Left ventricle myocardium inferior (tissue), 1 donor: ENCODE measurements around the gene GPBAR1. TPM values are rescaled to one million over a fixed set of nuclear protein-coding genes. Genes with fewer than 3 reads are reported as not detected.

Experiments used
- DNase-seq: peaks from one replicate; pipeline ENCODE4 v3.0.0-alpha.2; 2020
- H3K27ac ChIP-seq: fragments of 200-600 bp; replicated peaks from 2 replicates; pipeline ENCODE4 v1.8.0; 2021
- H3K27me3 ChIP-seq: fragments of 200-600 bp; 2 replicates; pipeline ENCODE4 v1.8.0; 2021; ENCODE audit warnings: low read depth
- H3K36me3 ChIP-seq: fragments of 200-600 bp; 2 replicates; pipeline ENCODE4 v1.8.0; 2021
- H3K4me1 ChIP-seq: fragments of 200-600 bp; 2 replicates; pipeline ENCODE4 v1.8.0; 2021
- H3K4me3 ChIP-seq: fragments of 200-600 bp; 2 replicates; pipeline ENCODE4 v1.8.0; 2021; ENCODE audit warnings: mild to moderate bottlenecking, moderate library complexity
- H3K9me3 ChIP-seq: fragments of 200-600 bp; replicated peaks from 2 replicates; pipeline ENCODE4 v1.8.0; 2021
- CTCF ChIP-seq: fragments of 200-600 bp; IDR thresholded peaks from 2 replicates; pipeline ENCODE4 v1.8.0; 2021; ENCODE audit warnings: antibody characterized with exemption, mild to moderate bottlenecking, borderline replicate concordance
- intact Hi-C: fragments of 100-400 bp; cut with micrococcal nuclease; formaldehyde crosslinking; loops from one replicate; pipeline ENCODE4 v1.11.0; 2022
- total RNA-seq: library from RNA; stranded (reverse); fragmentation: NEBNext Ultra II Directional; extraction: Animal tissue kit (Norgen Biotek cat#: 25700); gene quantifications from one replicate; pipeline ENCODE4 v1.2.1, GENCODE V29; 2021
- donor health status: DM: no; HTN: yes; CAD: no; lungs with severe emphysema.

GPBAR1 gene
- total RNA-seq, 1 donor from 2014 or later: 1.5 TPM

DNA sequence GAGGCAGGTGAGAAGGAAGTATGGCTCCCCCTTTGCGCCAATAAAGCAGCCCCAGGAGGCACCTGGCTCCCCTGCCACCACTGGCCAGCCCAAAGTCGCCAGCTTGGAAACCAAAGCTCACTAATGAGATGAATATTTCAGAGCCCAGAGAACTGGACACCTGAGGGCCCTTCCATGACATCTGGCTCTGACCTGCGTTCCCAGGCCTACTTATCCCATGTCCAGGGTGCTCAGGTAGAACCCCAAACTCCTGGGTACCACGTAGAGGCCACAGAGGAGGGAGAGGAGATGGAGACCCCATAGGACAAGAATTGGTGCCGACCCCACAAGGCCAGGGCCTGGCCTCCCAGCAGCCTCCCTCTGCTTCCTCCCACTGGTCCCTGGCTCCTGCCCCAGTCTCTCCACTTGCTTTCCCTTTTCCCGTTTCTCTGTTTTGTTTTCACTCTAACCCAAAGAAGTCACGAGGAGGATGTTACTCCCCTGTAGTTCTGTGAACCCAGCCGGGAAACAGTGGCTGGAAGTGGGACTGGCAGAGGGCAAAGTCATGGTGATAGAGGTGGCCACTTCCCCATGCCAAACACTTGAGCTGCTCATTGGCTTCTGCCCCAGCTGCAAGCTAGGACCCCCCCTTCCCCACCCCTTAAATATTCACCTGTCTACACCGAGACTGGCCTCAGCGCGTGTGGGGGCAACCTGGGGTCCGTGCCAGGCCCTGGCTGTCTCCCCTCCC is 30.7 kb downstream of the GPBAR1 start:
- intact Hi-C loops: loop anchor here (10.0 kb wide), 1 partner anchor 103 kb away; the partner anchor contains the start of gene CTDSP1
- no peak for TF ChIP-seq CTCF
- Histone ChIP-seq H3K4me3 (peak overlapping the region; percentile 93), H3K27me3 (no peaks in the 10 kb centered on the region), H3K9me3 (no peaks in the 10 kb centered on the region), H3K4me1 (peaks cover 81% of the 10 kb centered on the region), H3K27ac (peak overlapping the region; percentile 99), H3K36me3 (no peaks in the 10 kb centered on the region)
- no peak for DNase-seq

DNA sequence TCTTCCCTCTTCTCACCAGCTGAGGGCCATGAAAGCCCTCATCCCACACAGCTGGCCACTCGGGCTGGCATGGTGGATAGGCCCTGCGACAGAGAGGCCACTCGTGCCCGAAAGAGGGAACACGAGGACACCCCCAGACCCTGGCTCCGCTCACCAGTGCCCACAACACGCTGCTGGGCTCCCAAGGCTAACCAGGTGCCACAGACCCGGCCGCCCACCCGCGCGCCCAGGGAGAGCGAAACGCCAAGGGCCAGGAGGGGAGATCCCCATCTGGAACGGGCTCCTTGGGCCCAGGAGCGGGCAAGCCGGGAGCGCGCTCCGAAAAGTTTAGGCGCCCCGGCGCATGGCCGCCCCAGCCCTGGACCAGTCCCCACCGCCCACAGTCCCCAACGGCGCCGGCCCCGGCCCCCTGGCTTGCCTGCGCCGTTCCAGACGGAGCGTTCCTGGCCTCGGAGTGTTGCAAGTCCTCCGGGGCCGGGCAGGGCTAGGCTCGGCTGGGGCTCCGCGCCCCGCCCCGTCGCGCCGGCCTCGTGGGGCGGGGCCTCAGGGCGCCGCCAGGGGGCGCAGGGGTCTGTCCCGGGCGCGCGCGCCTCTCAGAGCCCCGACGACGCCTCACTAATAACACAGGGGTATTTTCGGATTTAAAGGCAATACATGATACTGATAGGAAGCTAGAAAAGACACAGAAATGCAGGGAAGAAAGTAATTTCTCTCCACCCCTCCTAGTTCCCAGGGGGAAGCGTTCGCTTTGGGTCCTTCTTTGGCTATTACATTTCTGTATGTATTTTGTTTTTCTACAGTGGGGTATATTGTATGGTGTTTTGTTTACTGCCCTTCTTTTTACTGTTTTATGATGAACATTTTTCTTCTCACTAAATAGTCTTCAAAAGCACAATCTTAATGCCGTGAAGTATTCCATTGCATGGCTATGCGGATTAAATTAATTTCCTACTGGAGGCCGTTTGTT is 31.5 kb downstream of the GPBAR1 start, which contains the start of gene TMBIM1:
TMBIM1 (minus strand) TSS at position 456 of the 967 bp plus-strand sequence. CDS start 10,362 bp downstream, outside the sequence.
- peak within 1 kb of the TSS; percentile 99 for H3K27ac ChIP-seq
- intact Hi-C loops: loop anchor here (10.0 kb wide), 1 partner anchor 102 kb away; the partner anchor contains the start of gene CTDSP1
- H3K27me3 ChIP-seq: no peaks in the 10 kb centered on the region
- peaks cover 73% of the 10 kb centered on the region for H3K4me1 ChIP-seq
- no peaks in the 10 kb centered on the region for H3K9me3 ChIP-seq
- H3K4me3 ChIP-seq: peak within 1 kb of the TSS; percentile 93
- peak; percentile 96 for TF ChIP-seq CTCF
- DNase-seq: peak; percentile 85
- no peaks in the 10 kb centered on the region for H3K36me3 ChIP-seq

- peaks cover 57% of the 10 kb centered on the region for H3K4me1 ChIP-seq
- H3K9me3 ChIP-seq: no peaks in the 10 kb centered on the region
- no peak overlapping the region for H3K4me3 ChIP-seq
- H3K27me3 ChIP-seq: no peaks in the 10 kb centered on the region
- no peaks in the 10 kb centered on the region for H3K36me3 ChIP-seq
- no peak for TF ChIP-seq CTCF
- no peak for DNase-seq
- intact Hi-C loops: loop anchor here (10.0 kb wide), 1 partner anchor 101 kb away; the partner anchor contains the start of gene CTDSP1
- no peak overlapping the region for H3K27ac ChIP-seq
Observed at GRCh38 chr2:218293715-218294429, 33.1 kb downstream of the GPBAR1 start.

- peak overlapping the region; percentile 4 for H3K27ac ChIP-seq
- no peaks in the 10 kb centered on the region for H3K36me3 ChIP-seq
- DNase-seq: no peak
- intact Hi-C loops: loop anchor here (10.0 kb wide), 1 partner anchor 100 kb away; the partner anchor contains the start of gene CTDSP1
- no peak for TF ChIP-seq CTCF
- H3K9me3 ChIP-seq: no peaks in the 10 kb centered on the region
- peaks cover 51% of the 10 kb centered on the region for H3K4me1 ChIP-seq
- H3K4me3 ChIP-seq: no peak overlapping the region
- no peaks in the 10 kb centered on the region for H3K27me3 ChIP-seq
Observed at GRCh38 chr2:218294430-218295022, 33.7 kb downstream of the GPBAR1 start.
